ENCODE data around the gene LIN54. TPM values are rescaled to one million over a fixed set of nuclear protein-coding genes. Genes with fewer than 3 reads are reported as not detected.

Gene LIN54
- total RNA-seq, 4 donors from 2014 or later = 4.8 to 18.2 (median 9.2) TPM

DNA sequence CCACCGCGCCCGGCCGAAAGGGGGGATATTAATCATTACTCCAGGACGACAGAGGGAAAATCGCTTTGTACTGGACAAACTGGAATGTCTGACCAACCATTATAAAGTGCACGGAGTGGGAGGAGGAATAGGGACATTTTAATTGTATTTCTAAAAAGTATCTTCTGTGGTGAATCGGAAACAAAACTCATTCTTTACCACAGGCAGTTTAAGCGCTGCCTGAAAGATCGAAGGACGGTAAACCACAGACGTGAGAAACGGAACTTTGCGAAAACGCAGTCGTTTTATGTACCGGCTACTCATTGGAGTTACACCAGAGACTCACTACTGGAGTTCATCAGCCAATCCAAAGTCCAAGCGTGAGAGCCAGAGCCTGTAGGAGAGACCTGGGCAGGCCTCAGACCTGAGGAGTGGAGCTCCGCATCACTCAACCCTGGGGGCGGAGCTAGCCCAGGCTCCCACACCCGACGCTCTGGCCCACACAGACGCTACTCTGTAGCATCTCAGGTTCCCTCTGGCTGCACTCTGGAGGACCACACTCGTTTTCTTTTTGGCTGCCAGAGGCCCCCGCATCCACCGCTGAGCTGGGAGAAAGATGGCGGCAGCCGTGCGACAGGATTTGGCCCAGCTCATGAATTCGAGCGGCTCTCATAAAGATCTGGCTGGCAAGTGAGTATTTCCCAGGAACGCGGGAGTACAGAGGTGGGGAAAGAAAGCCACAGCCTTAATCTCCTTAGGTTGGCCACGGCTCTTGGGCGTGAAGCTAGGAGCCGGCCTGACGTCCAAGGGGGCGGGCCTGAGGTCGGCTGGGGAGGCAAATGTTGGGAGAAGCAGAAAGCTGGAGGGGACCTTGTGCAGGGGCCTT lies 24.2 kb upstream of the LIN54 start, which contains the start of gene COPS4:
TSS of gene COPS4 (plus strand) at position 554 of the 865 bp plus-strand sequence. CDS start at position 596, 42 bp downstream.
- Histone ChIP-seq H3K9me3 (no peaks in the 10 kb centered on the region), H3K36me3 (no peaks in the 10 kb centered on the region), H3K27ac (peak within 1 kb of the TSS; percentile 84 to 96 (median 90)), H3K27me3 (no peaks in the 10 kb centered on the region), H3K4me3 (peak within 1 kb of the TSS; percentile 55 to 92 (median 67)), H3K4me1 (peaks cover 5 to 24% (median 17%) of the 10 kb centered on the region in 4 donors)
- peak; percentile 97 for DNase-seq
- TF ChIP-seq, protein P1, sequence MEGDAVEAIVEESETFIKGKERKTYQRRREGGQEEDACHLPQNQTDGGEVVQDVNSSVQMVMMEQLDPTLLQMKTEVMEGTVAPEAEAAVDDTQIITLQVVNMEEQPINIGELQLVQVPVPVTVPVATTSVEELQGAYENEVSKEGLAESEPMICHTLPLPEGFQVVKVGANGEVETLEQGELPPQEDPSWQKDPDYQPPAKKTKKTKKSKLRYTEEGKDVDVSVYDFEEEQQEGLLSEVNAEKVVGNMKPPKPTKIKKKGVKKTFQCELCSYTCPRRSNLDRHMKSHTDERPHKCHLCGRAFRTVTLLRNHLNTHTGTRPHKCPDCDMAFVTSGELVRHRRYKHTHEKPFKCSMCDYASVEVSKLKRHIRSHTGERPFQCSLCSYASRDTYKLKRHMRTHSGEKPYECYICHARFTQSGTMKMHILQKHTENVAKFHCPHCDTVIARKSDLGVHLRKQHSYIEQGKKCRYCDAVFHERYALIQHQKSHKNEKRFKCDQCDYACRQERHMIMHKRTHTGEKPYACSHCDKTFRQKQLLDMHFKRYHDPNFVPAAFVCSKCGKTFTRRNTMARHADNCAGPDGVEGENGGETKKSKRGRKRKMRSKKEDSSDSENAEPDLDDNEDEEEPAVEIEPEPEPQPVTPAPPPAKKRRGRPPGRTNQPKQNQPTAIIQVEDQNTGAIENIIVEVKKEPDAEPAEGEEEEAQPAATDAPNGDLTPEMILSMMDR (IDR thresholded peaks at IDR 0.05) = peak; percentile 31 to 70 (median 43)
- TF ChIP-seq POLR2AphosphoS5 (IDR thresholded peaks at IDR 0.05) (peak; percentile 82 to 94 (median 90)), EP300 (IDR thresholded peaks at IDR 0.05; ENCODE audit: low read depth) (peak; percentile 39), POLR2A (IDR thresholded peaks at IDR 0.05) (peak; percentile 77)
- WGBS, 2 donors (ENCODE audit: low coverage in 1 of 2) = 0% methylated on average over 6 to 39 of the region's 39 CpGs
- in situ Hi-C loops (cut with MboI; ENCODE audit: low pct_ligation_motif_present in 1 of 4, low pct_unique_long_range_greater_than_20kb in 1 of 4, low sequenced_read_pairs in 3 of 4) = loop anchor here in 3 of 4 donors (10.0 to 25.0 kb wide), 4 partner anchors 140 to 573 kb away; partner anchors contain the start of genes HELQ (in 1 of the 3), MRPS18C (in 1 of the 3) and SEC31A (in 1 of the 3)
- intact Hi-C loops (cut with DNase I; ENCODE audit: low total_unique reads) = loop anchor here (1.0 to 10.0 kb wide), 2 partner anchors 22 to 140 kb away; partner anchors contain the start of gene SEC31A

DNA sequence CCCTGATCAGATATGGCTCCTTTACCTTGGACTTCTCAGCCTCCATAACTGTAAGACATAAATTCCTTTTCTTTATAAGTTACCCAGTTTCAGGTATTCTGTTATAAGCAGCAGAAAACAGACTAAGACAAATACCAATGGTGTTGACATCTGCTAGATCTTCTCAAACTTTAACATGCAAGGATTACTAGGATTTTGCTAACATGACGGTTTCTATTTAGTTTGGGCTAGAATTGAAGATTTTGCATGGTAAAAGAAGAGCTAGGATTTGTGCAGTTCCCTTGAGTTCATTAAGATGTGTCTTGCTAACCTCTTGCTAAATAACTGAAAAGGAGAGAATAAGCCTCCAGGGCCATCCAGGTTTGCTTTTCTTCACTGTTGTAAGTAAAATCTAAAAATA lies 19.1 kb upstream of the LIN54 start:
- DNase-seq = no peak
- H3K36me3 ChIP-seq = no peaks in the 10 kb centered on the region
- H3K27ac ChIP-seq = no peak overlapping the region
- H3K4me1 ChIP-seq = no peaks in the 10 kb centered on the region
- H3K4me3 ChIP-seq = no peak overlapping the region
- intact Hi-C loops (cut with DNase I; ENCODE audit: low total_unique reads) (loop anchor here (10.0 kb wide), 1 partner anchor 135 kb away; the partner anchor contains the start of gene SEC31A), in situ Hi-C loops (cut with MboI; ENCODE audit: low pct_ligation_motif_present in 1 of 4, low pct_unique_long_range_greater_than_20kb in 1 of 4, low sequenced_read_pairs in 3 of 4) (loop anchor here in 3 of 4 donors (10.0 to 25.0 kb wide), 4 partner anchors 135 to 567 kb away; partner anchors contain the start of genes HELQ (in 1 of the 3), MRPS18C (in 1 of the 3) and SEC31A (in 1 of the 3))
- H3K9me3 ChIP-seq = peaks cover 4 to 10% of the 10 kb centered on the region in 2 donors
- TF ChIP-seq EP300 (IDR thresholded peaks at IDR 0.05; ENCODE audit: low read depth) = no peak
- TF ChIP-seq, protein P1 (IDR thresholded peaks at IDR 0.05) = no peak
- TF ChIP-seq POLR2AphosphoS5 (IDR thresholded peaks at IDR 0.05) = no peak
- TF ChIP-seq POLR2A (IDR thresholded peaks at IDR 0.05) = no peak
- WGBS, 2 donors (ENCODE audit: low coverage in 1 of 2) = 86% methylated on average over 1 of the region's 1 CpG
- H3K27me3 ChIP-seq = no peaks in the 10 kb centered on the region

DNA sequence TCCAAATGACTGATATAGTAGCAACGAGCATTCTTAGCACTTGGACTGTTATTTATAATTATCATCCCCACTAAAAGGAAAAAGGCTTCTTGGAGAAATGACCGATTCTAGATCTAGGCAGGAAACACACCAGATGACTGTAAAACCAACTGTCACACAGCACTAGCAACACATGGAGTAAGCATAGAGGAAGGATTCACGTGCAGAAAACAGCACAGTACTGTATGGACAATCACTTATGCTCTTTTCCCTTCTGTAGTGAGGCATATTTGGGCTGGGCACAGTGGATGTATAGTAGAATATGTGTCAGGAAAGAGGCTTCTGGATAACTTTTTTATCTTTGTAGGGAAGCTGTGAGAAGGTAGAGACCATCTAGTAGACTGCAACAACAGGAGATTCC lies 18.4 kb upstream of the LIN54 start:
- H3K36me3 ChIP-seq = no peaks in the 10 kb centered on the region
- TF ChIP-seq, protein P1 (IDR thresholded peaks at IDR 0.05) = no peak
- TF ChIP-seq EP300 (IDR thresholded peaks at IDR 0.05; ENCODE audit: low read depth) (no peak), POLR2A (IDR thresholded peaks at IDR 0.05) (no peak), POLR2AphosphoS5 (IDR thresholded peaks at IDR 0.05) (no peak)
- in situ Hi-C loops (cut with MboI; ENCODE audit: low pct_ligation_motif_present in 1 of 4, low pct_unique_long_range_greater_than_20kb in 1 of 4, low sequenced_read_pairs in 3 of 4) = loop anchor here in 2 of 4 donors (25.0 kb wide), 3 partner anchors 408 to 567 kb away; partner anchors contain the start of genes HELQ (in 1 of the 2) and MRPS18C (in 1 of the 2)
- H3K27ac ChIP-seq = no peak overlapping the region
- no peak overlapping the region for H3K4me3 ChIP-seq
- H3K4me1 ChIP-seq = no peaks in the 10 kb centered on the region
- no peaks in the 10 kb centered on the region for H3K27me3 ChIP-seq
- WGBS, 2 donors (ENCODE audit: low coverage in 1 of 2) = 15 to 58% methylated on average over 2 to 3 of the region's 3 CpGs
- intact Hi-C loops (cut with DNase I; ENCODE audit: low total_unique reads) = no loop called here
- DNase-seq = no peak
- H3K9me3 ChIP-seq = peaks cover 10 to 12% of the 10 kb centered on the region in 2 donors

DNA sequence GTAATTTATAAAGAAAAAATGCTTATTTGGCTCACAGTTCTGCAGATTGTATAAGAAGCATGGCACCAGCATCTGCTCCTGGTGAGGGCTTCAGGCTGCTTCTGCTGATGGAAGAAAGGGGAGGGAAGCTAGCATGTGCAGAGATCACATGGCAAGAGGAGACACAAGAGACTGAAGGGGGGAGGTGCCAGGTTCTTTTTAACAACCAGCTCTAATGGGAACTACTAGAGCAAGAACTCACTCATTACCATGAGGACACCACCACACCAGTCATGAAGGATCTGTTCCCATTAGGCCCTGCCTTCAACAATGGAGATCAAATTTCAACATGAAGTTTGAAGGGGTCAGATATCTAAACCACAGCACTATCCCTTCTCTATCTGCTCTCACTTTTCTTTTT lies 14.9 kb upstream of the LIN54 start:
- H3K36me3 ChIP-seq = no peaks in the 10 kb centered on the region
- in situ Hi-C loops (cut with MboI; ENCODE audit: low pct_ligation_motif_present in 1 of 4, low pct_unique_long_range_greater_than_20kb in 1 of 4, low sequenced_read_pairs in 3 of 4) (loop anchor here in 2 of 4 donors (25.0 kb wide), 3 partner anchors 412 to 563 kb away; partner anchors contain the start of genes HELQ (in 1 of the 2) and MRPS18C (in 1 of the 2)), intact Hi-C loops (cut with DNase I; ENCODE audit: low total_unique reads) (no loop called here)
- peaks cover 10 to 12% of the 10 kb centered on the region in 2 donors for H3K9me3 ChIP-seq
- no peak overlapping the region for H3K4me3 ChIP-seq
- H3K4me1 ChIP-seq = no peaks in the 10 kb centered on the region
- no peaks in the 10 kb centered on the region for H3K27me3 ChIP-seq
- no peak for DNase-seq
- no peak for TF ChIP-seq POLR2AphosphoS5 (IDR thresholded peaks at IDR 0.05)
- no peak for TF ChIP-seq POLR2A (IDR thresholded peaks at IDR 0.05)
- TF ChIP-seq, protein P1 (IDR thresholded peaks at IDR 0.05) = no peak
- no peak for TF ChIP-seq EP300 (IDR thresholded peaks at IDR 0.05; ENCODE audit: low read depth)
- no peak overlapping the region for H3K27ac ChIP-seq
